ENCODE results near the gene MED12L.
A peak's percentile ranks its signal among the peaks of the same experiment; 100 is the strongest.

DNA sequence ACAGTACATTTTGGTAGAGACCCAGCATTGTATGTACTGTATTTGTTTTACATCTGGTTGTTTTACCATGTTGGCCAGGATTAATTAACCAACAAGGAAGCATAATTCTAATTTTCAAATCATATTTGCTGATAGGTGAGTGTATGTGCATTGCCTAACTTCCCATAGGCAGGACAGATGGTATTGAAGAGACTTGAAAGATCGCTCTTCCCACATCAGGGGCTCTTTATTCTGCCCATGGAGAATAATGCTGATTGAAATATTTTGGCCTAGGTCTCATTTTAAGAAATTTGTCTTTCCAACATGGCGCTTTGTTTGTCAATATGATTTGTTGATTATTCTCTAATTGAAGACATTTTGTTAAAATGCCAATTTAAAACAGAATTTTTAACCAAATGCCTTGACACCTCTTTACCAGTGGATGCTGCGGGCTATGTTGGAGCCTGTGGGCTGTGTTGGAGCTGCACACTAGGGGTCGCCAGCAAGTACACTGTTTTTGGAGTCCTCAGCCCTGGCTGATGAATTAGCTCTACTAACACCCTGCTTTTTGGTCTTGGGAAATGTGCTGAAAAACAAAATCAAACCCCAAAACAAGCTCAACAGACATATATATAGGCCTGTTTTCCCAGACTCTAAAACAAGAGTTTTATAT, 293.7 kb downstream of the MED12L start:
- TF ChIP-seq, protein P1, sequence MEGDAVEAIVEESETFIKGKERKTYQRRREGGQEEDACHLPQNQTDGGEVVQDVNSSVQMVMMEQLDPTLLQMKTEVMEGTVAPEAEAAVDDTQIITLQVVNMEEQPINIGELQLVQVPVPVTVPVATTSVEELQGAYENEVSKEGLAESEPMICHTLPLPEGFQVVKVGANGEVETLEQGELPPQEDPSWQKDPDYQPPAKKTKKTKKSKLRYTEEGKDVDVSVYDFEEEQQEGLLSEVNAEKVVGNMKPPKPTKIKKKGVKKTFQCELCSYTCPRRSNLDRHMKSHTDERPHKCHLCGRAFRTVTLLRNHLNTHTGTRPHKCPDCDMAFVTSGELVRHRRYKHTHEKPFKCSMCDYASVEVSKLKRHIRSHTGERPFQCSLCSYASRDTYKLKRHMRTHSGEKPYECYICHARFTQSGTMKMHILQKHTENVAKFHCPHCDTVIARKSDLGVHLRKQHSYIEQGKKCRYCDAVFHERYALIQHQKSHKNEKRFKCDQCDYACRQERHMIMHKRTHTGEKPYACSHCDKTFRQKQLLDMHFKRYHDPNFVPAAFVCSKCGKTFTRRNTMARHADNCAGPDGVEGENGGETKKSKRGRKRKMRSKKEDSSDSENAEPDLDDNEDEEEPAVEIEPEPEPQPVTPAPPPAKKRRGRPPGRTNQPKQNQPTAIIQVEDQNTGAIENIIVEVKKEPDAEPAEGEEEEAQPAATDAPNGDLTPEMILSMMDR (IDR thresholded peaks at IDR 0.05) = peak in 1 of 6 experiments; percentile 22
- TF ChIP-seq POLR2A (IDR thresholded peaks at IDR 0.05) = no peak

Data from upper lobe of left lung (tissue), 4 donors.